Subcutaneous adipose tissue (tissue), 4 donors: Measurements from ENCODE around the gene THSD4. TPM values are rescaled to one million over a fixed set of nuclear protein-coding genes. Genes with fewer than 3 reads are reported as not detected.

Experiments used
- total RNA-seq, 4 donors: library from RNA; depleted of rRNA; stranded (reverse); fragments of >200 nt; gene quantifications; one replicate each; pipeline ENCODE4 v1.1.0, GENCODE V29; 2016
- TF ChIP-seq, protein P1 (sequence below): fragments of 450-650 bp; IDR thresholded peaks from one replicate; pipeline ENCODE4 v1.5.1; 2016; ENCODE audit warnings: low read depth, mild to moderate bottlenecking, control low read depth, antibody characterized with exemption, moderate library complexity

THSD4 gene
- total RNA-seq, 4 donors from 2014 or later: 0.17 to 0.94 (median 0.63) TPM

DNA sequence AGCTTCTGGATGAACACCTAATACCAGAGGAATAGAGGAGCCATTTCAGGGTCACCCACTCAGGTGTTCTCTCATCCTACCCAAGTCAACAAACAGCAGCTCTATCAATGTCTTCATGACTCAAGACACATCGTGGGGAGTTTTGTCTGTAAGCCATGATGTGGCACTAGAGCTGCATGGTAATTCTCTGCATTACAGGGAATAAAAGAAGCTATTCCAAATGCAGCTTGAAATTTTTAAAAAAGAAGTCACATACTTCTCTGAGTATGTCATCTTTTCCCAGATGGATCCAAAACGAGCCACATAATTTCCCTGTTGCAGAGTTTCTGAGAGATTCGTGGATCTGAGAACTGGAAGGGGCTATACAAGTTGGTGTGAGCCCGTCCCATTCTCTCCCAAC, 6.1 kb upstream of the THSD4 start:
- TF ChIP-seq, protein P1, sequence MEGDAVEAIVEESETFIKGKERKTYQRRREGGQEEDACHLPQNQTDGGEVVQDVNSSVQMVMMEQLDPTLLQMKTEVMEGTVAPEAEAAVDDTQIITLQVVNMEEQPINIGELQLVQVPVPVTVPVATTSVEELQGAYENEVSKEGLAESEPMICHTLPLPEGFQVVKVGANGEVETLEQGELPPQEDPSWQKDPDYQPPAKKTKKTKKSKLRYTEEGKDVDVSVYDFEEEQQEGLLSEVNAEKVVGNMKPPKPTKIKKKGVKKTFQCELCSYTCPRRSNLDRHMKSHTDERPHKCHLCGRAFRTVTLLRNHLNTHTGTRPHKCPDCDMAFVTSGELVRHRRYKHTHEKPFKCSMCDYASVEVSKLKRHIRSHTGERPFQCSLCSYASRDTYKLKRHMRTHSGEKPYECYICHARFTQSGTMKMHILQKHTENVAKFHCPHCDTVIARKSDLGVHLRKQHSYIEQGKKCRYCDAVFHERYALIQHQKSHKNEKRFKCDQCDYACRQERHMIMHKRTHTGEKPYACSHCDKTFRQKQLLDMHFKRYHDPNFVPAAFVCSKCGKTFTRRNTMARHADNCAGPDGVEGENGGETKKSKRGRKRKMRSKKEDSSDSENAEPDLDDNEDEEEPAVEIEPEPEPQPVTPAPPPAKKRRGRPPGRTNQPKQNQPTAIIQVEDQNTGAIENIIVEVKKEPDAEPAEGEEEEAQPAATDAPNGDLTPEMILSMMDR: no peak

DNA sequence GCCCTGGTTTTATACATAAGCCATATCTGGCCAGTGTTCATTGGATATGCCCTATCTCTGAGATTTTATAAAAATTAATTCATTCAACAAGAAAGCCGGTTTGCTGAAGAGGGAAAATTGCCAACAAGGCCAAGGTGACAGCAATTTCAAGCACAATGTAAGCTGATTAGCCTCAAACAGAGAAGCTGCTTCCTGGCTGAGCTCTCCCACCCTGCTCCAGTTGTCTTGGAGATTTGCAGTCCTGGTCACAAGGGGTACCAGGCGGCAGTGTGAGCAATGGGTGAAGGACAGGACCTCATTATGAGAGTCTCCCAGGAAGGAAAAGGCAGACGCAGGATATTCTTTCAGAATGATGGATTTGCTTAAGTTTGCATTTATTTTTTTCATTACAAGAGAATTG, 5.4 kb upstream of the THSD4 start:
- TF ChIP-seq, protein P1: no peak

DNA sequence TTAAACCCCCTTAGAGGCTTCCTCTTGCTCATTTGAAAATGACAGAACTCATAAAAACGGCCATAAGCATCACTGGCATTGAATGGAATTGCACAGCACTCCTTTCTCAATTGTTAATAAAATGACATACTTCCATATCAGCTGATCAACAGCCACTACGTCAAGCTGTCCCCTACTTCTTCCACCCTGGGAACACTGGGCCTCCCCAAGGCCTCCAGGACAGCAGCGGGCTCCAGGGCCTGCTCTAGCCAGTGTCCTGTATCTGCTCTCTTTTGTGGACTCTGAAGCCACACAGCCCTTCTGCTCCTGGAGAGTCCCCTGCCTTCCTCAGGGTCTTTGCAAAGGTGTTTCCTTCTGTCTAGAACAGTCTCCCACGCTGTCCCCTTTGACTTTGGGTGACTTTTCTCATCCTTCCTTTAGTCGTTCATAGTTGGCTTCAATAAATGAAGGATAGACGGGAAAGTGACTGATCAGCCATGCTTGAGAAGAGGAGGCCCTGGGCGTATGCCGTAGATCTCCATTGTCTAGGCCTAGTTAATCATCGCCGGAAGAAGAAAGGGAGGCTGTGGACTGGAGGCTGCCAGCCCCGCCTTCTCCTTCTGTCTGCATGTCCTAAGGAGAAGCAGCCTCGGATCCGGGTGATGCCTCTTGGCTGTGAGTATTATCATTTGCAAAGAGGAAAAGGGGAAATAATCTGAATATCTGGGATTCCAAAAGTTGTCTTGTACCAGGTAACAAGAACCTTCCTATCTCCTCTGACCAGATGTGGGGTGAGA, 4.7 kb upstream of the THSD4 start:
- TF ChIP-seq, protein P1: no peak

DNA sequence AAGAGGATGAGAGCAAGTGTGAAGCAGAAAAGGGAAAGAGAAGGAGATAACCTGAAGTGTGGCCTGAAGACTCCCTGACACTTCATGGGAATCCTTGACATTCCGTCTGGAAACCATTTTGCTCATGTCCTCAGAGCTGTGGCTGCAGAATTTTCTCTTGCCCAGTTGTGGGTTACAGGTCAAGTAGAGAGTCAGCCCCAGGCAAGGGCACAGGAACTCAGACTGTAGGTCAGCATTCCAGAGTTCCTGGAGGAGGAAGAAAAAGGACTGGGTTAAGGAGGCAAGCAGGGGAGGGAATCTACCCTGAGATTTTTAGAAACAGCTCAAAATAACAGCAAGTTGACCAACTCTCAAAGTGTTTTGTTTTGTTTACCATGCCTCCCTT, 4.1 kb upstream of the THSD4 start:
- TF ChIP-seq, protein P1: no peak

DNA sequence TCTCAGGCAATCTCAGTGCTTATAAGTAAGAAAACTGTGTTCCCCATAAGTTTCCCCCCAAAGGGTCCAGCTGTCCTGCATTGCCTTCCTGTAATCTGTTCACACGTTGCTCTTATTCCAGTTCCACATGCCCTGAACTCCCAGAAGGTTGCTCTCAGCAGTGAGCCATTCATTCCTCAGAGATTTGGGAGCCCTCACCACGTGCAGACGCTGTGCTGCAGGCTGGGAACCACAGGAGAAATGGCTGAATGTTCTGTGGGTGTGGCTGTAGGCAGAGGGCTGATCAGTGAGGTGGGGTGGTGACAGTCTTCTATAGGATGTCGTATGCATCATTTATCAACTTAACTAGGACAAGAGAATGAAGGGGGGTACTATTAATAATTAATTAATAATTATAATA, 3.3 kb upstream of the THSD4 start:
- TF ChIP-seq, protein P1: no peak

DNA sequence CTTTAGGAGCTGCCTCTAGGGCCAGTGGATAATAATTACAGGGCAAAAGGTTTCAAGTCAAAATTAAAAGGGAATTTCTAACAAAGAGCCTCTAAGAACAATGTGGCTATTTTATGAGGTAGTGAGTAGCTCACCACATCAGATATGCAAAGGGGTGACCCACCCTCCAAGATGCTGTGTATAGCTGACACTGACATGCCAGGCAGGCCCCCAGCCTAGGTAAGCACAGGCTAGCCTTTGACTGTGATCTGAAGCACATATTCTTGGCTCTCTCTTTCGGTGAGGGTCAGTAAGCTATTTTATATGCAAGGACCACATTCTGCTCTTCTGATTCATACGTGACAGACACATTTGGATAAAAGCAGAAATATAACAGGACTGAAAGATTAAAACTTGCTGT, 2.8 kb upstream of the THSD4 start:
- TF ChIP-seq, protein P1: no peak

DNA sequence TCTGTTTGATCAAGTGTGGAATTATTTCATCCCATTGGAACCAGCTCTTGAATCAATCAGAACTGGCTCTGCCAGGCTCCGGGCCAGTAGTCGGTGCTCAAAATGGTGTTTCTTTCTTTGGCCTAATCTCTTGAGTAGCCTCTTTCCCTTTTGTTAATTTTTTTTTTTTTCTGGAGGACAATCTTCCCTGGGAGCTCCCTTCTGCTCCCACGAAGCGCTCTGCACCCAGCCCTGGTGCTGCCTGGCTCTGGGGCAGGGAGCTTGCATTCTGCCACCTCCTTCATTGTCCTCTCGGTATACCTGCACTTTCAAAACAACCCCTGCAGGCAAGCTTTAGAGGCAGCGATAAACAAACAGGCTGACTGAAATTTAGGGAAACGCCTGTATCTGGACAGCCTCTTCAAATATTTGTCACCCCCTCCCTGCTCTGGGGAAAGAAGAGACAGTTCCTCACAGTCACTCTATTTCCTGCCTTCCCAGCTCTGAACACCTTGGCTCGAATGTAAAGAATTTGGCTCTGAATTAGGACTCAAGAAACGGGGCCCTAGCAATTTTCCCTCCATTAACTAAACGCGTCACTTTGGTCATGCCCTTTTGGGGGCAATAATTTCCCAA, 1.1 kb upstream of the THSD4 start:
- TF ChIP-seq, protein P1: no peak
